Colonic mucosa (tissue), 4 donors: ENCODE data around the gene DHRS3. TPM values are rescaled to one million over a fixed set of nuclear protein-coding genes. Genes with fewer than 3 reads are reported as not detected.

Experiments used
- DNase-seq: peaks from one replicate; pipeline ENCODE4 v3.0.0-alpha.2; 2020
- H3K27ac ChIP-seq: fragments of 200-600 bp; one replicate; pipeline ENCODE4 v1.8.0; 2021
- H3K27me3 ChIP-seq: fragments of 200-600 bp; one replicate; pipeline ENCODE4 v1.8.0; 2021
- H3K36me3 ChIP-seq: fragments of 200-600 bp; one replicate; pipeline ENCODE4 v1.8.0; 2021
- H3K4me1 ChIP-seq: fragments of 200-600 bp; one replicate; pipeline ENCODE4 v1.8.0; 2021; ENCODE audit warnings: mild to moderate bottlenecking
- H3K4me3 ChIP-seq: fragments of 200-600 bp; one replicate; pipeline ENCODE4 v1.8.0; 2021
- H3K9ac ChIP-seq, 2 donors: one replicate each; pipeline ENCODE4 v1.7.0; 2013; ENCODE audit warnings: control low read depth in 2 of 2, low read depth in 2 of 2, low read length in 2 of 2
- H3K9me3 ChIP-seq: fragments of 200-600 bp; one replicate; pipeline ENCODE4 v1.8.0; 2021
- CTCF ChIP-seq: fragments of 200-600 bp; IDR thresholded peaks from one replicate; pipeline ENCODE4 v1.8.0; 2022; ENCODE audit warnings: antibody characterized with exemption, mild to moderate bottlenecking
- intact Hi-C: fragments of 100-400 bp; cut with DNase I; formaldehyde crosslinking; loops from one replicate; pipeline ENCODE4 v1.14.1; 2022
- total RNA-seq, 2 donors: library from RNA; stranded (reverse); fragmentation: NEBNext Ultra II Directional in 1 of 2; extraction: Animal tissue kit (Norgen Biotek cat#: 25700) in 1 of 2; gene quantifications; one replicate each; pipeline ENCODE4 v1.2.1, GENCODE V29; 2021
- donor health status: healthy.
- donor health status: DM: no; HTN: no; CAD: no.
- donor health status: DM: no; HTN: no; CAD: no.

DHRS3 gene
- 100 to 1,000 TPM in 1 of 2 donors, 10 to 100 TPM in 1; 69.6 to 120 TPM for total RNA-seq

- no peaks in the 10 kb centered on the region for H3K9me3 ChIP-seq
- intact Hi-C loops: loop anchor here (2.0 to 5.0 kb wide), 2 partner anchors 21 to 211 kb away; no protein-coding TSS in a partner anchor
- H3K4me1 ChIP-seq: peaks cover 8% of the 10 kb centered on the region
- no peak for TF ChIP-seq CTCF
- peak; percentile 84 for DNase-seq
- H3K27ac ChIP-seq: peak within 1 kb of the TSS; percentile 97
- H3K4me3 ChIP-seq: peak within 1 kb of the TSS; percentile 86
- no peaks in the 10 kb centered on the region for H3K27me3 ChIP-seq
- no peaks in the 10 kb centered on the region for H3K36me3 ChIP-seq
- H3K9ac ChIP-seq: peak within 1 kb of the TSS; percentile 82 to 91
Measured at GRCh38 chr1:12617901-12618660, at the start of gene DHRS3. Gene DHRS3 (minus strand): TSS chr1:12618210. CDS start chr1:12617348, 862 bp downstream.

GRCh38 chr1:12666141-12666735 lies 48.2 kb upstream of the DHRS3 start:
- H3K9ac ChIP-seq: no peak overlapping the region
- H3K9me3 ChIP-seq: no peaks in the 10 kb centered on the region
- no peaks in the 10 kb centered on the region for H3K4me1 ChIP-seq
- TF ChIP-seq CTCF: no peak
- H3K4me3 ChIP-seq: no peak overlapping the region
- H3K36me3 ChIP-seq: no peaks in the 10 kb centered on the region
- no peak for DNase-seq
- intact Hi-C loops: no loop called here
- H3K27me3 ChIP-seq: no peaks in the 10 kb centered on the region
- no peak overlapping the region for H3K27ac ChIP-seq

- Histone ChIP-seq H3K27ac (no peak overlapping the region), H3K9me3 (no peaks in the 10 kb centered on the region), H3K4me1 (no peaks in the 10 kb centered on the region), H3K9ac (no peak overlapping the region), H3K4me3 (no peak overlapping the region), H3K27me3 (no peaks in the 10 kb centered on the region), H3K36me3 (no peaks in the 10 kb centered on the region)
- intact Hi-C loops: no loop called here
- TF ChIP-seq CTCF: no peak
- DNase-seq: no peak
Measured at GRCh38 chr1:12665511-12665910, 47.5 kb upstream of the DHRS3 start.

- Histone ChIP-seq H3K4me1 (no peaks in the 10 kb centered on the region), H3K4me3 (no peak overlapping the region), H3K9ac (no peak overlapping the region), H3K27me3 (no peaks in the 10 kb centered on the region), H3K36me3 (no peaks in the 10 kb centered on the region), H3K9me3 (no peaks in the 10 kb centered on the region), H3K27ac (no peak overlapping the region)
- intact Hi-C loops: no loop called here
- TF ChIP-seq CTCF: no peak
- no peak for DNase-seq
Measured at GRCh38 chr1:12662556-12662955, 44.5 kb upstream of the DHRS3 start.

- no peaks in the 10 kb centered on the region for H3K4me1 ChIP-seq
- intact Hi-C loops: no loop called here
- H3K27ac ChIP-seq: no peak overlapping the region
- H3K4me3 ChIP-seq: no peak overlapping the region
- no peak for DNase-seq
- H3K36me3 ChIP-seq: no peaks in the 10 kb centered on the region
- no peaks in the 10 kb centered on the region for H3K27me3 ChIP-seq
- TF ChIP-seq CTCF: no peak
- no peaks in the 10 kb centered on the region for H3K9me3 ChIP-seq
- no peak overlapping the region for H3K9ac ChIP-seq
Measured at GRCh38 chr1:12661606-12662219, 43.7 kb upstream of the DHRS3 start.
